ENCODE results near the gene PTPRJ.

- no peak for TF ChIP-seq EZH2 (IDR thresholded peaks at IDR 0.05; ENCODE audit: borderline replicate concordance, insufficient read depth, low read length, poor library complexity, severe bottlenecking)
- no peak for TF ChIP-seq EP300 (conservative IDR thresholded peaks at IDR 0.05; ENCODE audit: poor library complexity, severe bottlenecking)
Observed at GRCh38 chr11:48011798-48012391, 31.5 kb downstream of the PTPRJ start.
